ENCODE data around the gene SDHAF2. TPM values are rescaled to one million over a fixed set of nuclear protein-coding genes. Genes with fewer than 3 reads are reported as not detected.

The SDHAF2 gene
- total RNA-seq, 1 donor from 2014 or later = 35.5 TPM

GRCh38 chr11:61437496-61437895 is 7.6 kb downstream of the SDHAF2 start:
- TF ChIP-seq, protein P1, sequence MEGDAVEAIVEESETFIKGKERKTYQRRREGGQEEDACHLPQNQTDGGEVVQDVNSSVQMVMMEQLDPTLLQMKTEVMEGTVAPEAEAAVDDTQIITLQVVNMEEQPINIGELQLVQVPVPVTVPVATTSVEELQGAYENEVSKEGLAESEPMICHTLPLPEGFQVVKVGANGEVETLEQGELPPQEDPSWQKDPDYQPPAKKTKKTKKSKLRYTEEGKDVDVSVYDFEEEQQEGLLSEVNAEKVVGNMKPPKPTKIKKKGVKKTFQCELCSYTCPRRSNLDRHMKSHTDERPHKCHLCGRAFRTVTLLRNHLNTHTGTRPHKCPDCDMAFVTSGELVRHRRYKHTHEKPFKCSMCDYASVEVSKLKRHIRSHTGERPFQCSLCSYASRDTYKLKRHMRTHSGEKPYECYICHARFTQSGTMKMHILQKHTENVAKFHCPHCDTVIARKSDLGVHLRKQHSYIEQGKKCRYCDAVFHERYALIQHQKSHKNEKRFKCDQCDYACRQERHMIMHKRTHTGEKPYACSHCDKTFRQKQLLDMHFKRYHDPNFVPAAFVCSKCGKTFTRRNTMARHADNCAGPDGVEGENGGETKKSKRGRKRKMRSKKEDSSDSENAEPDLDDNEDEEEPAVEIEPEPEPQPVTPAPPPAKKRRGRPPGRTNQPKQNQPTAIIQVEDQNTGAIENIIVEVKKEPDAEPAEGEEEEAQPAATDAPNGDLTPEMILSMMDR (IDR thresholded peaks at IDR 0.05; ENCODE audit: insufficient read depth, low read length, poor library complexity, severe bottlenecking) = no peak
- H3K4me3 ChIP-seq (ENCODE audit: low read depth, low read length) = no peak overlapping the region
- DNase-seq (ENCODE audit: low read depth) = no peak
- H3K27me3 ChIP-seq (ENCODE audit: control insufficient read depth, insufficient read depth, low read length) = no peaks in the 10 kb centered on the region
- peaks cover 1% of the 10 kb centered on the region for H3K36me3 ChIP-seq (ENCODE audit: control insufficient read depth, insufficient read depth, low read length)

GRCh38 chr11:61439615-61440014 is 9.7 kb downstream of the SDHAF2 start:
- peaks cover 1% of the 10 kb centered on the region for H3K36me3 ChIP-seq (ENCODE audit: control insufficient read depth, insufficient read depth, low read length)
- H3K4me3 ChIP-seq (ENCODE audit: low read depth, low read length) = no peak overlapping the region
- DNase-seq (ENCODE audit: low read depth) = no peak
- TF ChIP-seq, protein P1 (IDR thresholded peaks at IDR 0.05; ENCODE audit: insufficient read depth, low read length, poor library complexity, severe bottlenecking) = no peak
- no peaks in the 10 kb centered on the region for H3K27me3 ChIP-seq (ENCODE audit: control insufficient read depth, insufficient read depth, low read length)

- no peak for DNase-seq (ENCODE audit: low read depth)
- no peaks in the 10 kb centered on the region for H3K27me3 ChIP-seq (ENCODE audit: control insufficient read depth, insufficient read depth, low read length)
- peaks cover 1% of the 10 kb centered on the region for H3K36me3 ChIP-seq (ENCODE audit: control insufficient read depth, insufficient read depth, low read length)
- H3K4me3 ChIP-seq (ENCODE audit: low read depth, low read length) = no peak overlapping the region
- TF ChIP-seq, protein P1 (IDR thresholded peaks at IDR 0.05; ENCODE audit: insufficient read depth, low read length, poor library complexity, severe bottlenecking) = no peak
Observed at GRCh38 chr11:61442616-61443015, 12.7 kb downstream of the SDHAF2 start.

GRCh38 chr11:61445516-61445915 is 15.6 kb downstream of the SDHAF2 start:
- DNase-seq (ENCODE audit: low read depth) = no peak
- H3K4me3 ChIP-seq (ENCODE audit: low read depth, low read length) = no peak overlapping the region
- no peaks in the 10 kb centered on the region for H3K36me3 ChIP-seq (ENCODE audit: control insufficient read depth, insufficient read depth, low read length)
- H3K27me3 ChIP-seq (ENCODE audit: control insufficient read depth, insufficient read depth, low read length) = no peaks in the 10 kb centered on the region
- TF ChIP-seq, protein P1 (IDR thresholded peaks at IDR 0.05; ENCODE audit: insufficient read depth, low read length, poor library complexity, severe bottlenecking) = no peak

DNA sequence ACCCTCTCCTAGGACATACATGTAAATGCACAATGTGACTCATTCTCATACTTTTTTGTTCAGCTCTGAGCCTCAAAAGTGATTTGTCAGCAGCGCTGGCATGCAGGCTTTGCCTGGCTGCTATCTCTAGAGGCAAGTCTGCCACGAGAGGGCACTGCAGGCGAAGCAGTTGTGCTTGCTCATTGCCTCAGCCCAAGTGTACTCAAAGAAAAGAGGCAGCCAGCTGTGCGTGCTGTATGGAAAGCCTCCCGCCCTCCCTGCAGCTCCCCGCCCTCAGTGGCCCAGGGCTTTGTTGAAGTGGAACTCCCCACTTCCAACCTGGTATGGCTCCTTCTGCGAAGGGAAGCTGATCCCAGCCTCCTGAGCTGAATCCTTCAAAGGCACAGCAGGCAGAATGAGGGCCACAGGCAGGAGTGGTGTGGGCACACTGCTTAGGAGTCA is 16.3 kb downstream of the SDHAF2 start:
- DNase-seq (ENCODE audit: low read depth) = peak; percentile 82
- H3K36me3 ChIP-seq (ENCODE audit: control insufficient read depth, insufficient read depth, low read length) = no peaks in the 10 kb centered on the region

More for the DNA sequence above, 16.3 kb downstream of the SDHAF2 start:
- no peaks in the 10 kb centered on the region for H3K27me3 ChIP-seq (ENCODE audit: control insufficient read depth, insufficient read depth, low read length)
- TF ChIP-seq, protein P1 (IDR thresholded peaks at IDR 0.05; ENCODE audit: insufficient read depth, low read length, poor library complexity, severe bottlenecking) = peak; percentile 97
- H3K4me3 ChIP-seq (ENCODE audit: low read depth, low read length) = no peak overlapping the region

Measured in kidney epithelial cell (primary cell).